COLO668 (cell line): ENCODE measurements around the gene APBA2.
A peak's percentile ranks its signal among the peaks of the same experiment; 100 is the strongest.

Experiments used
- DNase-seq: peaks from one replicate; lab custom pipeline; 2025; ENCODE audit not compliant: unreplicated experiment; lab: John Stamatoyannopoulos, UW

APBA2 gene

DNA sequence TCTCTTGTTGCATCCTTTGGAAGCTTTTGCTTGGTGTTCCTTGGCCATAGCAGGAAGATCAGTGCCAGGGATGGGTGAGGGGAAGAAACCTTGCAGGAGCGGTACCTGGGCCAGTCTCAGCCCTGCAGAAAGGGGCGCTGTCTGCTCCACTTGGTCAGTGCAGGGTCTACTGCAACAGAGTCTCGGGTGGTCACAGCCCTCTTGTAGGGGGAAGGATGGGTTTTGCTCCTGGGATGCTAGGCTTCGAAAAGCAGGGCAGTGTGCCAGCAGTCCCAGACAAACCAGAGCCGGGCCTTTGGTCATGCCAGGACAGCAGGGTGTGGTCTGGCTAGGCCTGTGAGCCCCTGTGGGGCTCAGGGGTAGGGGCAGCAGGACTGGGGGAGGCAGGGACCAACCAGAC lies 186.7 kb downstream of the APBA2 start:
- DNase-seq = no peak

- DNase-seq = no peak
These were observed 188.3 kb downstream of the APBA2 start for GRCh38 chr15:29074045-29074444.

DNA sequence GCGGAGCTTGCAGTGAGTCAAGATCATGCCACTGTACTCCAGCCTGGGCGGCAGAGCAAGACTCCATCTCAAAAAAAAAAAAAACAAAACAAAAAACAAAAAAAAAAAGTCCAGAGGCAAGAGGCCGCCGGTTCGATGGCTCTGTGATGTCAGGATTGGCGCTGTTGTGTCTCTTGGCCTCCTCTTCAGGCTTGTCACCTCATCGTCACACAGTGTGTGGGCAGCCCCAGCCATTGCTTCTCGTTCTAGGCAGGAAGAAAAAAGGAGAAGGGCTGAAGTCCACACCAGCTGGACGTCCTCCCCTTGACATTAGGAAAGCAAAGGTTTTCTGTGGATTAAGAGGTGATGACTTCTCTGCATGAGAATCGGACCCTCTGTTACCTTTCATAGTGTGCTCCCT lies 192.8 kb downstream of the APBA2 start:
- no peak for DNase-seq

GRCh38 chr15:29079479-29079878 lies 193.7 kb downstream of the APBA2 start:
- DNase-seq = no peak

GRCh38 chr15:29081781-29082180 lies 196.0 kb downstream of the APBA2 start:
- no peak for DNase-seq

- DNase-seq = no peak
These were observed 197.4 kb downstream of the APBA2 start for GRCh38 chr15:29083161-29083560.

DNA sequence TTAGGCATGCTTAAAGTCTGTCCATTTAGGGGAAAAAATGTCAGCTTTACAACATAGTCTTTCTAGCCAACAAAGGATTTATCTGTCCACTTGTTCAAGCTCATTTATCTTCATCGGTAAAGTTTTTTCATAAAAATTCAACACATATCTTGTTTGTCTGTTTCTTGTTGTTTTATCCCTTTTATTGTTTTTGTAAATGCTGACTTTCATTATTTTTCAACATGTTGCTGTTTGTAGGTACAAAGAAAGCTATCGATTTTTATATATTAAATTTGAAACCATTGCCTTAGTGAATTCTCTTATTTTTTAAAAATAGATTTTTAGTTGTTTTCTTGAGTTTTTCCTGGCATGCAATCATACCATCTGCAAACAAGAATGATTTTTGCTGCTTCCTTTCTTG lies 198.1 kb downstream of the APBA2 start:
- DNase-seq = no peak

DNA sequence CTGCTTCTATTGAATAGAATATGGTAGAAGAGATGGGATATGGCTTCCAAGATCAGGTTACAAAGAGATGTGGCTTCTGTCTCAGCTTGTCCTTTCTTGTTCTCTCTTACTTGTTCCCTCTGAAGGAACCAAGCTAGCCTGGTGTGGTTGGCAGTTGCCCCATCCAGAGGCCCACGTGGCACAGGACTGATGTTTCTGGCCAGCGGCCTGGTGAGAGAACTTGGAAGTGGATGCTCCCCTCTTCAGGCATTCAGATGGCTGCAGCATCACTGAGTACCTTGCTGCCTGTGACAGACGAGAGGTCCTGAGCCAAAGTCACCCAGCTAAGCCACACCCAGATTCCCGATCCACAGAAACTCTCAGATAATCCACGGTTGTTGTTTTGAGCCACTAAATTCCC lies 200.2 kb downstream of the APBA2 start:
- DNase-seq = no peak

DNA sequence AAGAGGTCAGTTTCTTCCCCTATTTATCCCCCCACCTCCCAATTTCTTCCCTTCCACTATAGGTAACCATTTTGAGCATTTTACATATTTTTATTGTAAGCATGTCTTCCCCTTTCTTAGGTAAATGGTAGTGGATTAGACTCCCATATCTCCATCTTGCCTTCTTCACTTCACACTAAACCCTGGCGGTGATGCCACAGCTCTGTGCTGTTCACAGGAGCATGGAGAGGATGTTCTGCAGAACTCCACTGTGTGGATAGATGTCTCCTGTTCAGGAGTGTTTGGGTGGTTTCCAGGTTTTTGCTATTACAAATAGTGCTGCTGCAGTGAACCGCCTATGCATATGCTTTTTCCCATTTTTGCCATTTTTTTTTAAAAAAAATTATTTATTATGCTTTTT lies 201.1 kb downstream of the APBA2 start:
- DNase-seq = no peak

DNA sequence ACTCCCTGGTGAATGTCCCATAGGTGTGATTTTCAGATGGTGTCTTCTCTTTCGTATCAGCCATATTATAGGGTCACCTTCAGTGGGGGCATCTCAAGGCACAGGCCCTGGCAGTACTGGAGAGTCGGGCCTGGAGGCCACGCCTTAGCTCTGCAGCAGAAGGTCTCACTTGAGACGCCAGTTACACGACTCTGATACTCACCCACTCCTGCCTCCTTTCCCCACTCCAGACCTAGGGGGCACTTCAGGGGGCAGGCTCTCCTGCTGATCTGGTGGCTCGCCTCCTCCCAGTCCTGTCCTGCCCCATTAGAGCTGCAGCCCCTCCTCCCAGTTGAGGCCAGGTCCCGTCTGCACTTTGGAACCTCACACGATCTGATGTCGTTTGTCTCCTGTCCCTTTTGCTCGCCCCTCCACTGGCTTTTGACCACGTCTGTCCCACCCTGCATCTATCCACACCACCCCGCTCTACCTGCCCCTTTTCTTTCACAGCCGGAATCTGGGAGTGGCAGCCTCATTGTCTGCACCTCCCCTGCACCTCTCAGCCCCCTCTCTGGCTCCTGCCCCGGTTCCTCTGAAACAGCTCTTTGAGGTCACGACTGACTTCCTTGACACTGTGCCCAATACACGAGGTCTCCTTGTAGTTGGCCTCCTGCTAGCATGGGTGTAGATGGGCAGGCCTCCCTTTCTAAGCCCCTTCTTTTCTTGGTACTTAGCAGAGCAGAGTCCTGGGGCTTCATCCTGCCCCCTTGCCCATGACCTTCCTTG lies 201.9 kb downstream of the APBA2 start:
- DNase-seq = no peak

- no peak for DNase-seq
These were observed 202.9 kb downstream of the APBA2 start for GRCh38 chr15:29088666-29089065.

DNA sequence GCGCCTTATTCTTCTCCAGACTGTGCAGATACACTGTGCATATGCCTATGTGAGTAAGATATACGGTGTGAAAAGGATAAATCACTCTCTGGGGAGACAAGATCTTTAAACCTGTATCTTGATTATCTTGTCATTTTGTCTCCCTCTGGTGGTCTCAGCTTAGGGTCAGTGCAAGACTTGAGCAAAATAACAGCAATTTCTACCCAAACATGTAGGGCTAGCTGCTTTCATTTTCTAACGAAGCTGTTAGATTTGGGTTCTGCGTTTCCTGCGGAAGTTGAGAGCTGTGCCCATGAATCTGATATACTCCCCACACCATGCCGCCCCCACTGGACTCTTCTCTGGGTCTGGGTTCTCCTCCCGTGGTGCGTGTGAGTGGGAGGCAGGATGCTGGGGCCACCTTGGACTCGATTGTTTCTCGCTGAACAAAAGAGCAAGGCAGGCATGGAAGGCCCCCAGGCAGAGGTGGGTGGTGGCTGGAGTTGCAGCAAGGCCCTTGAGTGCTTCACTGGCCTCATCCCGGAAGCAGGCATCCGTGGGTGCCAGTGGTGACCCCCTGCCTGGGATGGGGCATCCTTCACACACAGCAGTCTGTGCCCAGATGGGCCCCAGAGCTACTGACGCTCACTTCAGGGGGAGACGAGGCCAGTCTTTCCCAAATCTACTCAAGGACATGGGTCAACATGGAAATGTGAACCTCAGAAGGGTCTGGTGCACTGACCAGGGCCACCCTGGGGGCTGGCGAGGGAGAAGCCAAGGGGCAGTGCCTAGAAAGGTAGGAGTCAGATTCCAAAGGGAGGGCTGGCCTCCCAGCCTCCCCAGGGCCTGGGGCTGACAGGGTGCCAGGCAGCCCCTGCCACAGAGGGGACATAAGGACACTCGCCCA lies 204.2 kb downstream of the APBA2 start:
- no peak for DNase-seq

- peak; percentile 9 for DNase-seq
These were observed 205.1 kb downstream of the APBA2 start for GRCh38 chr15:29090617-29091466.

GRCh38 chr15:29091666-29092065 lies 205.9 kb downstream of the APBA2 start:
- no peak for DNase-seq

DNA sequence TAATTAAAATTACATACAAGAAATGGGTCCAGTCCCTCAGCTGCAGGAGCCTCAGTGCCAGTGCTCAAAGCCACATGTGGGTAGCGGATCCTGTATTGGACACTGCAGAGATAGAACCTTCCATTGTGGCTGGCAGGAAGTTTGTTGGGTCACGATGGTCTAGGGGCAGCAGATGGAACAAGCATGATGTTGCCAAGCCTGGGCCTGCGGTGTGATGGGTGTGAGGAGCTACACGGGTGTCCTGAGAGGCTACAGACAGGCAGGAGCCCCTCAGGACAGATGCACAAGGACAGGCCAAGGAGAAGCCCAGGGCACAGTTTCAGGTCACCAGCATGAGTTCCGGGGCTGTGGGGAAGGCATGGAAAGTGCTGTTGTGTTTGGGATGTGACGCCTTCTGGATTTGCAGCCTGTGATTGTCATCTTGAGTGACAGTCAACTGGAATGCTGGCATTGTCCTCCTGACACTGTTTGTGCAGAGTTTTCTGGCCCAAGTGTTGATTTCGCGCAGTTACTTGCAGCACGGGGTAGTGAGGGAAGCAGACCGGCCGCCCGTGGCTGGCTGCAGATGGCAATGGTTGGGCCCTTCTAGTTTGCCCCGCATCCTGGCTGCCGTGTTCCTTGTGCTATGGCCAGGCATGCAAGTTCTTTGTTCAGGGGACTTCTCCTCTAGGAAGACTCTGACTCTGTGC lies 206.7 kb downstream of the APBA2 start:
- DNase-seq = no peak

GRCh38 chr15:29093065-29093435 lies 207.3 kb downstream of the APBA2 start:
- DNase-seq = no peak

GRCh38 chr15:29093696-29094343 lies 208.0 kb downstream of the APBA2 start:
- no peak for DNase-seq

GRCh38 chr15:29094711-29095110 lies 208.9 kb downstream of the APBA2 start:
- no peak for DNase-seq

DNA sequence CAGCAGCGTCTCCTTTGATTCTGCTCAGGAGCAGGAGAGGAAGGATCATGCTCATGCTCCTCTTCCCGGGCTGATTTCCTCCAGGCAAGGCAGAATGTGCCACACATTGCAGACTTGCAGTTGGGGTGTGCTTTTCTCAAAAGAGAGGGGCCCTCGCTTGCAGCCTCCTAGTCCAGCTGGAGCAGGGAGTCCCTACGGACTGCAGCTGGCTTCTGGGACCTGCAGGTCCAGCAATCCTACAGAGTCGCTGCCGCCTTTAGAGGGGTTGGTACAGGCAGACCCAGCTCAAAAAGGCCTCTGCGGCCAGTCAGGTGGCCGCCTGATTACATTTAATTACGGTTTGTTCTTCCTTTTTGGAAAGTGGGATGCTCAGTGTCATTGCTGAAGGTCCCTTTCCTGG lies 210.0 kb downstream of the APBA2 start:
- no peak for DNase-seq

- DNase-seq = no peak
These were observed 211.4 kb downstream of the APBA2 start for GRCh38 chr15:29097168-29097567.
